ENCODE measurements around the gene OLFML2A. TPM values are rescaled to one million over a fixed set of nuclear protein-coding genes. Genes with fewer than 3 reads are reported as not detected.
"Not testable (repeated sequence)": the region's sequence is repeated elsewhere in the genome, so short reads cannot be mapped to it uniquely, and the experiment has no call there.

The OLFML2A gene
- total RNA-seq, 6 experiments from 2014 or later, result 0.12 to 0.74 (median 0.40) TPM

DNA sequence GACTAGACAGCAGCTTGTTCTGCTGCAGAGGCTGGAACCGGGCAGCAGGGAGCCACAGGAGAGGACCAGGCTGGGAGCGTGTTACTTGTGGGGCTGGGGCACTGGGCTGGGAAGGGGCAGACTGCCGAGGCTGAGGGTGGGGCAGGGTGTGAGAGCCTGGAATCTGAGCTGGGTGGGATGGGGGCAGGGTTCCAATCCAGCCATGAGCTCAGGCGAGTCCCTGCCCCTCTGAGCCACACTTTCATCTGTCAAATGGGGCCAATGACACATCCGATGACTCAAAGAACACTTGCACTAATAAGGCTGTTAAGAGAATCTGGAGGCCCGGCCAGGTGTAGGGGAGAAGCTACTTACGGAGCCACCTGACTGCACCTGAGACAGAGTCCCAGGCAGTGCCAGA lies 57.7 kb downstream of the OLFML2A start:
- Histone ChIP-seq H3K4me1 (no peaks in the 10 kb centered on the region), H3K9me3 (no peaks in the 10 kb centered on the region), H3K4me3 (no peak overlapping the region), H3K27ac (no peak overlapping the region), H3K36me3 (no peaks in the 10 kb centered on the region), H3K27me3 (no peaks in the 10 kb centered on the region)
- TF ChIP-seq, protein P1, sequence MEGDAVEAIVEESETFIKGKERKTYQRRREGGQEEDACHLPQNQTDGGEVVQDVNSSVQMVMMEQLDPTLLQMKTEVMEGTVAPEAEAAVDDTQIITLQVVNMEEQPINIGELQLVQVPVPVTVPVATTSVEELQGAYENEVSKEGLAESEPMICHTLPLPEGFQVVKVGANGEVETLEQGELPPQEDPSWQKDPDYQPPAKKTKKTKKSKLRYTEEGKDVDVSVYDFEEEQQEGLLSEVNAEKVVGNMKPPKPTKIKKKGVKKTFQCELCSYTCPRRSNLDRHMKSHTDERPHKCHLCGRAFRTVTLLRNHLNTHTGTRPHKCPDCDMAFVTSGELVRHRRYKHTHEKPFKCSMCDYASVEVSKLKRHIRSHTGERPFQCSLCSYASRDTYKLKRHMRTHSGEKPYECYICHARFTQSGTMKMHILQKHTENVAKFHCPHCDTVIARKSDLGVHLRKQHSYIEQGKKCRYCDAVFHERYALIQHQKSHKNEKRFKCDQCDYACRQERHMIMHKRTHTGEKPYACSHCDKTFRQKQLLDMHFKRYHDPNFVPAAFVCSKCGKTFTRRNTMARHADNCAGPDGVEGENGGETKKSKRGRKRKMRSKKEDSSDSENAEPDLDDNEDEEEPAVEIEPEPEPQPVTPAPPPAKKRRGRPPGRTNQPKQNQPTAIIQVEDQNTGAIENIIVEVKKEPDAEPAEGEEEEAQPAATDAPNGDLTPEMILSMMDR (IDR thresholded peaks at IDR 0.05), result no peak
- TF ChIP-seq POLR2A (IDR thresholded peaks at IDR 0.05), result no peak
- WGBS (ENCODE audit: insufficient coverage, low coverage, low lambda C conversion rate, missing lambda C conversion rate), result 40% methylated on average over 1 of the region's 7 CpGs
- ATAC-seq, result no peak
- no peak for DNase-seq
- intact Hi-C loops (cut with DNase I), result no loop called here

DNA sequence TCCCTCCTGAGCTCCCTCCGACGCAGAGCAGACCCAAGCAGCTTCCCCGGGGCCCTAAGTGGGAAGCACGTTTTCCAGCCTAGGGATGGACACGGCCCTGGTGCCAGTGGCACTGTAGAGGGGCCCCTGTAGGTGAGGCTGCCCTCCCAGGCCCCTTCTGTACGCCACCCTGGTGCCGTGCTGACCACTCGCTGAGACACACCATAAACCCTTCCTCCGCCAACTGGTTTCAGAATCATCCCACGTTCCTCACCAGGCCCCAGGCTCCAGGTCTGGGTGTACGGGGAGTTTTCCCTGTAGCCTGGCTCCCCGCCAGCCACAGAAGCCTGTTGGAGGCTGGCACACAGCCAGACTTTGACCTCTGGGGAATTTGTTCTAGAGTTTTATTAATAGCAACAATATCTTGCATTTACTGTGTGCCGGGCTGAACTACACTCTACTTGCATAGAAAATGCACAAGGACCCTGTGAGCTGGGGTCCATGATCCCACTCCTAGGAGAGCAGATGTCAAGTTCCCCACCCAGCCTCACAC lies 58.2 kb downstream of the OLFML2A start:
- H3K9me3 ChIP-seq, result no peaks in the 10 kb centered on the region
- DNase-seq, result peak in 1 of 3 donors; percentile 58
- intact Hi-C loops (cut with DNase I), result no loop called here
- 26% methylated on average over 5 of the region's 13 CpGs for WGBS (ENCODE audit: insufficient coverage, low coverage, low lambda C conversion rate, missing lambda C conversion rate)
- H3K4me3 ChIP-seq, result no peak overlapping the region
- H3K27ac ChIP-seq, result no peak overlapping the region
- H3K36me3 ChIP-seq, result no peaks in the 10 kb centered on the region
- peak in 2 of 4 donors; percentile 18 to 33 for ATAC-seq
- H3K4me1 ChIP-seq, result no peaks in the 10 kb centered on the region
- TF ChIP-seq, protein P1 (IDR thresholded peaks at IDR 0.05), result no peak
- no peaks in the 10 kb centered on the region for H3K27me3 ChIP-seq

- WGBS (ENCODE audit: insufficient coverage, low coverage, low lambda C conversion rate, missing lambda C conversion rate), result 82% methylated on average over 3 of the region's 5 CpGs
- intact Hi-C loops (cut with DNase I); H3K27me3 ChIP-seq; H3K4me1 ChIP-seq; H3K36me3 ChIP-seq; H3K27ac ChIP-seq; H3K9me3 ChIP-seq; DNase-seq; H3K4me3 ChIP-seq; ATAC-seq: not testable (repeated sequence)
Observed at GRCh38 chr9:124838132-124838531, 61.2 kb downstream of the OLFML2A start.

DNA sequence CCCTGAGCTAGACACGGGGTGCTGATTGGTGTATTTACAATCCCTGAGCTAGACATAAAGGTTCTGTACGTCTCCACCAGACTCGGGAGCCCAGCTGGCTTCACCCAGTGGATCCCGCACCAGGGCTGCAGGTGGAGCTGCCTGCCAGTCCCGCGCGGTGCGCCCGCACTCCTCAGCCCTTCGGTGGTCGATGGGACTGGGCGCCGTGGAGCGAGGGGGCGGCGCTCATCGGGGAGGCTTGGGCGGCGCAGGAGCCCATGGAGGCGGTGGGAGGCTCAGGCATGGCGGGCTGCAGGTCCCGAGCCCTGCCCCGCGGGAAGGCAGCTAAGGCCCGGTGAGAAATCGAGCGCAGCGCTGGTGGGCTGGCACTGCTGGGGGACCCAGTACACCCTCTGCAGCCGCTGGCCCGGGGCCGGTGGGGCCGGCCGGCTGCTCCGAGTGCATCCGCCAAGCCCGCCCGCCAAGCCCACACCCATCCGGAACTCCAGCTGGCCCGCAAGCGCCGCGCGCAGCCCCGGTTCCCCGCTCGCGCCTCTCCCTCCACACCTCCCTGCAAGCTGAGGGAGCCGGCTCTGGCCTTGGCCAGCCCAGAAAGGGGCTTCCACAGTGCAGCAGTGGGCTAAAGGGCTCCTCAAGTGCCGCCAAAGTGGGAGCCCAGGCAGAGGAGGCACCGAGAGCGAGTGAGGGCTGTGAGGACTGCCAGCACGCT lies 61.8 kb downstream of the OLFML2A start:
- DNase-seq; intact Hi-C loops (cut with DNase I); ATAC-seq; H3K27ac ChIP-seq; H3K4me3 ChIP-seq; H3K4me1 ChIP-seq; H3K9me3 ChIP-seq; H3K36me3 ChIP-seq; H3K27me3 ChIP-seq: not testable (repeated sequence)
- no CpG with 5 or more reads among the region's 52 CpGs for WGBS (ENCODE audit: insufficient coverage, low coverage, low lambda C conversion rate, missing lambda C conversion rate)

DNA sequence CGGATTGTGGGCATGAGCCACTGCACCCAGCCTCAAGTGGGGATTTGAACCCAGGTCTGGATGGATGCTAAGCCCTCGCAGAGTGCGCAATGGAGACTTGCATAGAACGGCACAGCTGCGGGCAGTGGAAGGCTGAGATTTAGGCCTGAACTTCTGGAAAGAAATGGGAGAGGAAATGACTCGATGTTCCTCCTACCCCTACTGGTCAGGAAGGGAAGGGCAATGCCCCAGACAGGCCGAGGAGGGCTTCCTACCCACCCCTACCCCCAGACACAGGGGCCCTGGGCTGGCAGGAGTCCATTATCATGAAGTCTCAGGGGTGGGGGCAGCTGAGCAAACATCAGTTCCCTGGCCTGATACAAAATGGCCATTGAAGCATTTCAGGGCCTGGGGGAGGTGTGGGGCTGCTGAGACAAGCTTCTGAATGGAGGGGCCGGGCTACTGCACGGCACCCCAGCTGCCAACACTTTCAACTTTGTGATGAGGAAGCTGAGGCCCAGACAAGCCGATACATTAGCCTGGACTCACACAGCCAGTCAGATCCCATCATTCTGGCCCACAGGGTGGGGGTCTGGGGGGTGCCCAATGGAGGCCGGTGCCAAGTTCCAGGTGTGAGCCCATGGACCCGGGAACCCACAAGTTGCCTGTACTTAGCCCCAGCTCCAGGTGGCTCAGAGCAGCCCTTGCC lies 62.8 kb downstream of the OLFML2A start:
- WGBS (ENCODE audit: insufficient coverage, low coverage, low lambda C conversion rate, missing lambda C conversion rate), result 52% methylated on average over 6 of the region's 12 CpGs

More for the DNA sequence above, 62.8 kb downstream of the OLFML2A start:
- H3K4me1 ChIP-seq, result no peaks in the 10 kb centered on the region
- H3K27ac ChIP-seq, result no peak overlapping the region
- intact Hi-C loops (cut with DNase I), result no loop called here
- H3K27me3 ChIP-seq, result no peaks in the 10 kb centered on the region
- no peaks in the 10 kb centered on the region for H3K36me3 ChIP-seq
- ATAC-seq (peak in 2 of 4 donors; percentile 10 to 30), DNase-seq (no peak)
- no peak overlapping the region for H3K4me3 ChIP-seq
- no peaks in the 10 kb centered on the region for H3K9me3 ChIP-seq
- TF ChIP-seq, protein P1 (IDR thresholded peaks at IDR 0.05), result peak; percentile 11 to 29 (median 24)
- no peak for TF ChIP-seq POLR2A (IDR thresholded peaks at IDR 0.05)
